GM10266 (cell line): ENCODE measurements around the gene MRTFA.

Experiments
- DNase-seq: peaks from one replicate; pipeline ENCODE4 v3.0.0; 2012; ENCODE audit errors: extremely low spot score
- TF ChIP-seq, protein P1 (sequence below): IDR thresholded peaks from 2 replicates; pipeline ENCODE4 v1.5.1; 2012; ENCODE audit warnings: mild to moderate bottlenecking, low read depth; ENCODE audit not compliant: control insufficient read depth, insufficient read depth; ENCODE audit errors: missing control alignments

The MRTFA gene

GRCh38 chr22:40410272-40410671, 226.2 kb downstream of the MRTFA start:
- TF ChIP-seq, protein P1, sequence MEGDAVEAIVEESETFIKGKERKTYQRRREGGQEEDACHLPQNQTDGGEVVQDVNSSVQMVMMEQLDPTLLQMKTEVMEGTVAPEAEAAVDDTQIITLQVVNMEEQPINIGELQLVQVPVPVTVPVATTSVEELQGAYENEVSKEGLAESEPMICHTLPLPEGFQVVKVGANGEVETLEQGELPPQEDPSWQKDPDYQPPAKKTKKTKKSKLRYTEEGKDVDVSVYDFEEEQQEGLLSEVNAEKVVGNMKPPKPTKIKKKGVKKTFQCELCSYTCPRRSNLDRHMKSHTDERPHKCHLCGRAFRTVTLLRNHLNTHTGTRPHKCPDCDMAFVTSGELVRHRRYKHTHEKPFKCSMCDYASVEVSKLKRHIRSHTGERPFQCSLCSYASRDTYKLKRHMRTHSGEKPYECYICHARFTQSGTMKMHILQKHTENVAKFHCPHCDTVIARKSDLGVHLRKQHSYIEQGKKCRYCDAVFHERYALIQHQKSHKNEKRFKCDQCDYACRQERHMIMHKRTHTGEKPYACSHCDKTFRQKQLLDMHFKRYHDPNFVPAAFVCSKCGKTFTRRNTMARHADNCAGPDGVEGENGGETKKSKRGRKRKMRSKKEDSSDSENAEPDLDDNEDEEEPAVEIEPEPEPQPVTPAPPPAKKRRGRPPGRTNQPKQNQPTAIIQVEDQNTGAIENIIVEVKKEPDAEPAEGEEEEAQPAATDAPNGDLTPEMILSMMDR, result no peak
- no peak for DNase-seq

- DNase-seq, result no peak
- TF ChIP-seq, protein P1, result no peak
These were observed 226.9 kb downstream of the MRTFA start for GRCh38 chr22:40409613-40410113.

DNA sequence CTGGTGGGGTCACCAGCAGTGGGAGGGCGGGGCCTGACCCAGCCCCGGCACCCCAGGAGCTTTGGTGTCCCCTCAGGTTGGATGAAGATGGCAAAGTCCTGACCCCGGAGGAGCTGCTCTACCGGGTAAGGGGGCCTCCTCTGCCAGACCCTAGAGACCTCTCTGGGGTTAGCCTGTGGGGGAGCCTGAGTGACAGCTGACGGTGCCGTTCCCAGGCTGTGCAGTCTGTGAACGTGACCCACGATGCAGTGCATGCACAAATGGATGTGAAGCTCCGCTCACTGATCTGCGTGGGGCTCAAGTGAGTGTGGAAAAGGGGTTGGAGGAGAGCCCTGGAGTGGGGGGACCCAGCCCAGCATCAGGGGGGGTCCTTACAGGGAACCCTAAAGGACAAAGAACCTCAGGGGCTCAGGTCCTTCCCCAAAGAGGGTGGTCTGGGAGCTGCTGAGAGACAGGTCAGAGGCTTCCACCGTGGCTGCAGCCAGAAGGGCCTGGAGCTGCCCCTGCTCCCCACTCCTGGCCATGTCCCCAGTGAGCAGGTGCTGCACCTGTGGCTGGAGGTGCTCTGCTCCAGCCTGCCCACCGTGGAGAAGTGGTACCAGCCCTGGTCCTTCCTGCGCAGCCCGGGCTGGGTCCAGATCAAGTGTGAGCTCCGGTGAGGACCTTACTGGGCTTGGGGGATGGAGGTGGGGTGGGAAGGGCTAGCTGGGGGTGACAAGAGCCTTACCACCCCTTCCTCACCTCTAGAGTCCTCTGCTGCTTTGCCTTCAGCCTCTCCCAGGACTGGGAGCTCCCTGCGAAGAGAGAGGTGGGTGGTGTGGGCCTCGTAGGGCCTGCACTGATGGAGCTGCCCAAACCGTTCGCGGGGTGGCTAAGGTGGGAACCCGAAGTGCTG, 227.6 kb downstream of the MRTFA start:
- TF ChIP-seq, protein P1, result no peak
- DNase-seq, result no peak

GRCh38 chr22:40407831-40408717, 228.4 kb downstream of the MRTFA start:
- TF ChIP-seq, protein P1, result no peak
- no peak for DNase-seq

GRCh38 chr22:40407021-40407761, 229.3 kb downstream of the MRTFA start:
- TF ChIP-seq, protein P1, result no peak
- no peak for DNase-seq

- TF ChIP-seq, protein P1, result no peak
- DNase-seq, result no peak
These were observed 230.2 kb downstream of the MRTFA start for GRCh38 chr22:40406063-40406890.
